Measurements from ENCODE around the gene ACTL6B. TPM values are rescaled to one million over a fixed set of nuclear protein-coding genes. Genes with fewer than 3 reads are reported as not detected.

Gene ACTL6B
- total RNA-seq, 1 experiment from 2014 or later: not detected

GRCh38 chr7:100641860-100642533, 14.3 kb downstream of the ACTL6B start:
- BruUV-seq (replicated peaks): no TSS peak
- DNase-seq: no peak
- Histone ChIP-seq H3K4me1 (replicated peaks; ENCODE audit: insufficient read depth) (no peaks in the 10 kb centered on the region), H3K27ac (no peak overlapping the region), H3K9me3 (ENCODE audit: insufficient read depth, low read depth) (no peaks in the 10 kb centered on the region), H3K4me2 (no peak overlapping the region), H3K9me2 (ENCODE audit: insufficient read depth) (no peaks in the 10 kb centered on the region), H4K20me1 (ENCODE audit: insufficient read depth) (no peaks in the 10 kb centered on the region), H2AFZ (no peak overlapping the region), H3F3A (ENCODE audit: insufficient read depth, low read depth) (peaks cover 7% of the 10 kb centered on the region; the same call in 1 of the 2 replicates), H3K36me3 (ENCODE audit: low read depth) (no peaks in the 10 kb centered on the region), H3K79me2 (ENCODE audit: low read depth) (no peaks in the 10 kb centered on the region), H3K4me3 (no peak overlapping the region), H3K27me3 (ENCODE audit: insufficient read depth, low read depth) (no peaks in the 10 kb centered on the region)
- intact Hi-C loops (cut with micrococcal nuclease; ENCODE audit: unreplicated experiment): no loop called here
- CTCF ChIA-PET: interaction anchor here (0.9 kb wide), 1 partner anchor 49 kb away, joined by 3 read pairs; no protein-coding TSS in a partner anchor
- no peak for TF ChIP-seq CTCF (conservative IDR thresholded peaks at IDR 0.05)
- TF ChIP-seq EZH2 (IDR thresholded peaks at IDR 0.05; ENCODE audit: low read depth): no peak
- POLR2A ChIA-PET (ENCODE audit: unreplicated experiment): no interaction called here

GRCh38 chr7:100641463-100641859, 14.8 kb downstream of the ACTL6B start, which contains the start of gene TFR2:
Gene TFR2 (minus strand): TSS chr7:100641552. CDS start chr7:100641509, 43 bp downstream.
- TF ChIP-seq EZH2 (IDR thresholded peaks at IDR 0.05; ENCODE audit: low read depth): no peak
- no peak for TF ChIP-seq CTCF (conservative IDR thresholded peaks at IDR 0.05)
- no peak for DNase-seq
- no peaks in the 10 kb centered on the region for H3K9me3 ChIP-seq (ENCODE audit: insufficient read depth, low read depth)
- intact Hi-C loops (cut with micrococcal nuclease; ENCODE audit: unreplicated experiment): no loop called here
- H3K9me2 ChIP-seq (ENCODE audit: insufficient read depth): no peaks in the 10 kb centered on the region
- ChIA-PET CTCF (no interaction called here), POLR2A (ENCODE audit: unreplicated experiment) (no interaction called here)
- H2AFZ ChIP-seq: no peak within 1 kb of the TSS
- H3F3A ChIP-seq (ENCODE audit: insufficient read depth, low read depth): peaks cover 8% of the 10 kb centered on the region
- H3K4me1 ChIP-seq (replicated peaks; ENCODE audit: insufficient read depth): no peaks in the 10 kb centered on the region
- H3K36me3 ChIP-seq (ENCODE audit: low read depth): no peaks in the 10 kb centered on the region
- no peak within 1 kb of the TSS for H3K4me3 ChIP-seq
- no peaks in the 10 kb centered on the region for H3K79me2 ChIP-seq (ENCODE audit: low read depth)
- no peak within 1 kb of the TSS for H3K27ac ChIP-seq
- no peak within 1 kb of the TSS for H3K4me2 ChIP-seq
- BruUV-seq (replicated peaks): no TSS peak
- no peaks in the 10 kb centered on the region for H3K27me3 ChIP-seq (ENCODE audit: insufficient read depth, low read depth)
- H4K20me1 ChIP-seq (ENCODE audit: insufficient read depth): no peaks in the 10 kb centered on the region

GRCh38 chr7:100640517-100641440, 15.5 kb downstream of the ACTL6B start:
- H3K79me2 ChIP-seq (ENCODE audit: low read depth): no peaks in the 10 kb centered on the region
- no peaks in the 10 kb centered on the region for H3K9me3 ChIP-seq (ENCODE audit: insufficient read depth, low read depth)
- H4K20me1 ChIP-seq (ENCODE audit: insufficient read depth): no peaks in the 10 kb centered on the region
- no peak for DNase-seq
- H3K27ac ChIP-seq: no peak overlapping the region
- H3F3A ChIP-seq (ENCODE audit: insufficient read depth, low read depth): peaks cover 11% of the 10 kb centered on the region
- TF ChIP-seq EZH2 (IDR thresholded peaks at IDR 0.05; ENCODE audit: low read depth): no peak
- no peak for TF ChIP-seq CTCF (conservative IDR thresholded peaks at IDR 0.05)
- BruUV-seq (replicated peaks): no TSS peak
- intact Hi-C loops (cut with micrococcal nuclease; ENCODE audit: unreplicated experiment): no loop called here
- ChIA-PET POLR2A (ENCODE audit: unreplicated experiment) (no interaction called here), CTCF (no interaction called here)
- H3K36me3 ChIP-seq (ENCODE audit: low read depth): no peaks in the 10 kb centered on the region
- H3K4me3 ChIP-seq: no peak overlapping the region
- no peaks in the 10 kb centered on the region for H3K4me1 ChIP-seq (replicated peaks; ENCODE audit: insufficient read depth)
- no peak overlapping the region for H3K4me2 ChIP-seq
- no peaks in the 10 kb centered on the region for H3K27me3 ChIP-seq (ENCODE audit: insufficient read depth, low read depth)
- H2AFZ ChIP-seq: no peak overlapping the region
- no peaks in the 10 kb centered on the region for H3K9me2 ChIP-seq (ENCODE audit: insufficient read depth)

Data from PC-9 (cell line).